Measurements from ENCODE around the gene NPHP3.

- no peak for TF ChIP-seq EZH2 (IDR thresholded peaks at IDR 0.05; ENCODE audit: insufficient read depth, poor library complexity, severe bottlenecking)
- no peak for TF ChIP-seq EZH2phosphoT487 (IDR thresholded peaks at IDR 0.05; ENCODE audit: insufficient read depth, low read depth)
Observed at GRCh38 chr3:132660811-132661070, 61.5 kb downstream of the NPHP3 start.
